Measurements from ENCODE around the gene CAVIN1.
"Not testable (repeated sequence)": the region's sequence is repeated elsewhere in the genome, so short reads cannot be mapped to it uniquely, and the experiment has no call there.

CAVIN1 gene

GRCh38 chr17:42372142-42372541 lies 50.9 kb downstream of the CAVIN1 start:
- DNase-seq = no peak

GRCh38 chr17:42368797-42369561 lies 54.1 kb downstream of the CAVIN1 start:
- DNase-seq = not testable (repeated sequence)

GRCh38 chr17:42368310-42368709 lies 54.7 kb downstream of the CAVIN1 start:
- not testable (repeated sequence) for DNase-seq

GRCh38 chr17:42366176-42367023 lies 56.7 kb downstream of the CAVIN1 start:
- DNase-seq = not testable (repeated sequence)

- DNase-seq = no peak
Observed at GRCh38 chr17:42365136-42365535, 57.9 kb downstream of the CAVIN1 start.

- DNase-seq = no peak
Observed at GRCh38 chr17:42363767-42364585, 59.1 kb downstream of the CAVIN1 start.

- DNase-seq = no peak
Observed at GRCh38 chr17:42363231-42363630, 59.8 kb downstream of the CAVIN1 start.

- DNase-seq = no peak
Observed at GRCh38 chr17:42362245-42362961, 60.7 kb downstream of the CAVIN1 start.

GRCh38 chr17:42361781-42362186 lies 61.3 kb downstream of the CAVIN1 start:
- no peak for DNase-seq

- DNase-seq = not testable (repeated sequence)
Observed at GRCh38 chr17:42360388-42360787, 62.7 kb downstream of the CAVIN1 start.

GRCh38 chr17:42359133-42359532 lies 63.9 kb downstream of the CAVIN1 start:
- no peak for DNase-seq

- no peak for DNase-seq
Observed at GRCh38 chr17:42358434-42358833, 64.6 kb downstream of the CAVIN1 start.

- no peak for DNase-seq
Observed at GRCh38 chr17:42354956-42355843, 67.9 kb downstream of the CAVIN1 start.

All from effector CD8-positive, alpha-beta T cell (primary cell).